ENCODE measurements around the gene TTC12. TPM values are rescaled to one million over a fixed set of nuclear protein-coding genes. Genes with fewer than 3 reads are reported as not detected.

Gene TTC12
- total RNA-seq, 1 donor, result 21.4 TPM

GRCh38 chr11:113382121-113382520 lies 67.7 kb downstream of the TTC12 start:
- H3K4me2 ChIP-seq (ENCODE audit: insufficient read depth, low read length), result no peak overlapping the region
- peaks cover 19% of the 10 kb centered on the region for H3K4me1 ChIP-seq (ENCODE audit: insufficient read depth, low read length)
- TF ChIP-seq CTCF (IDR thresholded peaks at IDR 0.05; ENCODE audit: extremely low read depth, low read depth, low read length), result no peak
- no peaks in the 10 kb centered on the region for H3K36me3 ChIP-seq (ENCODE audit: insufficient read depth, low read length)
- no peaks in the 10 kb centered on the region for H4K20me1 ChIP-seq (ENCODE audit: insufficient read depth, low read length)
- no peaks in the 10 kb centered on the region for H3K9me3 ChIP-seq (ENCODE audit: low read depth, low read length)
- no peak for DNase-seq (ENCODE audit: insufficient read length, low spot score, missing footprints)
- H3K27me3 ChIP-seq (ENCODE audit: insufficient read depth, low read length), result peaks cover 5% of the 10 kb centered on the region
- H3K4me3 ChIP-seq (ENCODE audit: insufficient read depth, low read length), result no peak overlapping the region
- no peaks in the 10 kb centered on the region for H3K79me2 ChIP-seq (ENCODE audit: insufficient read depth, low read length)
- H3K27ac ChIP-seq (ENCODE audit: low read depth, low read length), result no peak overlapping the region
- H2AFZ ChIP-seq (ENCODE audit: low read length), result no peak overlapping the region

- H2AFZ ChIP-seq (ENCODE audit: low read length), result no peak overlapping the region
- DNase-seq (ENCODE audit: insufficient read length, low spot score, missing footprints), result peak; percentile 91
- TF ChIP-seq CTCF (IDR thresholded peaks at IDR 0.05; ENCODE audit: extremely low read depth, low read depth, low read length), result no peak
- no peaks in the 10 kb centered on the region for H3K36me3 ChIP-seq (ENCODE audit: insufficient read depth, low read length)
- H3K9me3 ChIP-seq (ENCODE audit: low read depth, low read length), result no peaks in the 10 kb centered on the region
- H3K4me2 ChIP-seq (ENCODE audit: insufficient read depth, low read length), result no peak overlapping the region
- peaks cover 6% of the 10 kb centered on the region for H3K4me1 ChIP-seq (ENCODE audit: insufficient read depth, low read length)
- H3K4me3 ChIP-seq (ENCODE audit: insufficient read depth, low read length), result no peak overlapping the region
- H3K27me3 ChIP-seq (ENCODE audit: insufficient read depth, low read length), result peaks cover 29% of the 10 kb centered on the region
- H3K79me2 ChIP-seq (ENCODE audit: insufficient read depth, low read length), result no peaks in the 10 kb centered on the region
- H3K27ac ChIP-seq (ENCODE audit: low read depth, low read length), result no peak overlapping the region
- no peaks in the 10 kb centered on the region for H4K20me1 ChIP-seq (ENCODE audit: insufficient read depth, low read length)
These were observed 70.2 kb downstream of the TTC12 start for GRCh38 chr11:113384551-113384950.

GRCh38 chr11:113385749-113386148 lies 71.4 kb downstream of the TTC12 start:
- H3K4me3 ChIP-seq (ENCODE audit: insufficient read depth, low read length), result no peak overlapping the region
- no peaks in the 10 kb centered on the region for H4K20me1 ChIP-seq (ENCODE audit: insufficient read depth, low read length)
- H3K9me3 ChIP-seq (ENCODE audit: low read depth, low read length), result no peaks in the 10 kb centered on the region
- H3K27ac ChIP-seq (ENCODE audit: low read depth, low read length), result no peak overlapping the region
- peaks cover 6% of the 10 kb centered on the region for H3K4me1 ChIP-seq (ENCODE audit: insufficient read depth, low read length)
- H3K79me2 ChIP-seq (ENCODE audit: insufficient read depth, low read length), result no peaks in the 10 kb centered on the region
- H3K4me2 ChIP-seq (ENCODE audit: insufficient read depth, low read length), result no peak overlapping the region
- peak; percentile 41 for DNase-seq (ENCODE audit: insufficient read length, low spot score, missing footprints)
- no peak overlapping the region for H2AFZ ChIP-seq (ENCODE audit: low read length)
- no peaks in the 10 kb centered on the region for H3K36me3 ChIP-seq (ENCODE audit: insufficient read depth, low read length)
- TF ChIP-seq CTCF (IDR thresholded peaks at IDR 0.05; ENCODE audit: extremely low read depth, low read depth, low read length), result no peak
- H3K27me3 ChIP-seq (ENCODE audit: insufficient read depth, low read length), result peaks cover 36% of the 10 kb centered on the region

- Histone ChIP-seq H3K4me3 (ENCODE audit: insufficient read depth, low read length) (no peak overlapping the region), H3K79me2 (ENCODE audit: insufficient read depth, low read length) (no peaks in the 10 kb centered on the region), H4K20me1 (ENCODE audit: insufficient read depth, low read length) (no peaks in the 10 kb centered on the region), H3K27me3 (ENCODE audit: insufficient read depth, low read length) (peaks cover 45% of the 10 kb centered on the region), H3K27ac (ENCODE audit: low read depth, low read length) (no peak overlapping the region), H3K36me3 (ENCODE audit: insufficient read depth, low read length) (no peaks in the 10 kb centered on the region), H3K9me3 (ENCODE audit: low read depth, low read length) (no peaks in the 10 kb centered on the region), H3K4me2 (ENCODE audit: insufficient read depth, low read length) (no peak overlapping the region), H2AFZ (ENCODE audit: low read length) (no peak overlapping the region), H3K4me1 (ENCODE audit: insufficient read depth, low read length) (peaks cover 6% of the 10 kb centered on the region)
- TF ChIP-seq CTCF (IDR thresholded peaks at IDR 0.05; ENCODE audit: extremely low read depth, low read depth, low read length), result no peak
- peak; percentile 51 for DNase-seq (ENCODE audit: insufficient read length, low spot score, missing footprints)
These were observed 72.5 kb downstream of the TTC12 start for GRCh38 chr11:113386866-113387265.

Measured in osteoblast (primary cell).